NCI-H2081 treated with DMSO at 0.1 percent for 48 hours (cell line): ENCODE results near the gene PROP1.
"Not testable (repeated sequence)": the region's sequence is repeated elsewhere in the genome, so short reads cannot be mapped to it uniquely, and the experiment has no call there.

ENCODE experiments used
- DNase-seq: peaks from one replicate; lab custom pipeline; 2025; lab: John Stamatoyannopoulos, UW

The PROP1 gene

GRCh38 chr5:177945145-177945544 is 50.9 kb downstream of the PROP1 start:
- DNase-seq, result not testable (repeated sequence)

- not testable (repeated sequence) for DNase-seq
Measured at GRCh38 chr5:177943805-177944736, 52.0 kb downstream of the PROP1 start.

GRCh38 chr5:177942896-177943295 is 53.1 kb downstream of the PROP1 start:
- not testable (repeated sequence) for DNase-seq
